ENCODE data around the gene E2F2.

GRCh38 chr1:23565776-23566175 lies 34.7 kb upstream of the E2F2 start:
- no peak for TF ChIP-seq EZH2 (IDR thresholded peaks at IDR 0.05; ENCODE audit: insufficient read depth, poor library complexity, severe bottlenecking)
- TF ChIP-seq EZH2phosphoT487 (IDR thresholded peaks at IDR 0.05; ENCODE audit: insufficient read depth, low read depth): no peak
